DOHH2 (cell line): ENCODE results near the gene RNF32.

Source experiments
- H3F3A ChIP-seq: fragments of 200-600 bp; sonication (generic), shearing (Covaris generic); 2 replicates; pipeline ENCODE4 v1.6.0; 2016; ENCODE audit warnings: antibody characterized with exemption, mild to moderate bottlenecking; ENCODE audit not compliant: control insufficient read depth, insufficient read depth
- H3K27ac ChIP-seq: fragments of 200-600 bp; sonication (generic); 2 replicates; pipeline ENCODE4 v1.5.1; 2014; ENCODE audit warnings: low read depth, mild to moderate bottlenecking, low read length, moderate library complexity
- H3K27me3 ChIP-seq: fragments of 200-600 bp; sonication (generic); 2 replicates; pipeline ENCODE4 v1.6.1; 2014; ENCODE audit warnings: mild to moderate bottlenecking, low read length, mixed read lengths; ENCODE audit not compliant: control insufficient read depth
- H3K36me3 ChIP-seq: fragments of 200-600 bp; sonication (generic); 2 replicates; pipeline ENCODE4 v1.6.1; 2014; ENCODE audit warnings: mild to moderate bottlenecking, low read length, moderate library complexity, mixed read lengths; ENCODE audit not compliant: control insufficient read depth
- H3K4me1 ChIP-seq: fragments of 200-600 bp; sonication (generic); 2 replicates; pipeline ENCODE4 v1.6.1; 2014; ENCODE audit warnings: mild to moderate bottlenecking, low read length, mixed read lengths; ENCODE audit not compliant: control insufficient read depth
- H3K4me2 ChIP-seq: fragments of 200-600 bp; sonication (generic); 2 replicates; pipeline ENCODE4 v1.6.0; 2014; ENCODE audit warnings: mild to moderate bottlenecking, low read length, moderate library complexity
- H3K4me3 ChIP-seq: fragments of 200-600 bp; sonication (generic); 2 replicates; pipeline ENCODE4 v1.5.1; 2014; ENCODE audit warnings: mild to moderate bottlenecking, low read length, mixed read lengths
- H3K79me2 ChIP-seq: fragments of 200-600 bp; sonication (generic); 2 replicates; pipeline ENCODE4 v1.6.1; 2014; ENCODE audit warnings: mild to moderate bottlenecking, low read length, mixed read lengths; ENCODE audit not compliant: control insufficient read depth
- H3K9me2 ChIP-seq: fragments of 200-600 bp; sonication (generic); replicated peaks from 2 replicates; pipeline ENCODE4 v1.6.1; 2014; ENCODE audit warnings: mild to moderate bottlenecking, low read length, mixed read lengths; ENCODE audit not compliant: control insufficient read depth
- H3K9me3 ChIP-seq: fragments of 200-600 bp; sonication (generic); 2 replicates; pipeline ENCODE4 v1.6.1; 2014; ENCODE audit warnings: antibody characterized with exemption, low read length, mixed read lengths; ENCODE audit not compliant: control insufficient read depth, insufficient read depth
- H4K20me1 ChIP-seq: fragments of 200-600 bp; sonication (generic); 2 replicates; pipeline ENCODE4 v1.6.0; 2014; ENCODE audit warnings: low read depth, mild to moderate bottlenecking, antibody characterized with exemption, low read length, moderate library complexity; ENCODE audit not compliant: control insufficient read depth, insufficient read depth
- CTCF ChIP-seq: fragments of 200-600 bp; sonication (generic); IDR thresholded peaks from one replicate; pipeline ENCODE4 v1.5.1; 2014; ENCODE audit warnings: antibody characterized with exemption, mild to moderate bottlenecking, low read depth, low read length; ENCODE audit not compliant: poor library complexity, severe bottlenecking
- EZH2phosphoT487 ChIP-seq: fragments of 200-600 bp; sonication (generic); IDR thresholded peaks from 2 replicates; pipeline ENCODE4 v1.6.1; 2017; ENCODE audit warnings: borderline replicate concordance, mild to moderate bottlenecking, antibody characterized with exemption, low read length, moderate library complexity, mixed read lengths

Gene RNF32

GRCh38 chr7:156640257-156640948, at the start of gene RNF32:
RNF32 (plus strand) TSS chr7:156640774; CDS start chr7:156643878, 3,104 bp downstream.
- Histone ChIP-seq H3K9me3 (peaks cover 8% of the 10 kb centered on the region), H3K9me2 (no peaks in the 10 kb centered on the region), H3K79me2 (peaks cover 29% of the 10 kb centered on the region), H3K4me3 (peak within 1 kb of the TSS; percentile 74), H4K20me1 (no peaks in the 10 kb centered on the region), H3K27ac (peak within 1 kb of the TSS; percentile 44), H3K4me1 (peaks cover 20% of the 10 kb centered on the region), H3F3A (no peaks in the 10 kb centered on the region), H3K4me2 (peak within 1 kb of the TSS; percentile 79), H3K27me3 (no peaks in the 10 kb centered on the region), H3K36me3 (no peaks in the 10 kb centered on the region)
- TF ChIP-seq CTCF, result no peak
- TF ChIP-seq EZH2phosphoT487, result no peak

- Histone ChIP-seq H3K27ac (no peak overlapping the region), H3K4me2 (no peak overlapping the region), H3K79me2 (no peaks in the 10 kb centered on the region), H3K9me2 (no peaks in the 10 kb centered on the region), H3K9me3 (0 out of 2 replicates have a peak, but pooled peaks cover under 1% of the 10 kb centered on the region), H3F3A (no peaks in the 10 kb centered on the region), H3K4me1 (no peaks in the 10 kb centered on the region), H3K36me3 (no peaks in the 10 kb centered on the region), H4K20me1 (no peaks in the 10 kb centered on the region), H3K27me3 (0 out of 2 replicates have a peak, but pooled peaks cover 2% of the 10 kb centered on the region), H3K4me3 (no peak overlapping the region)
- TF ChIP-seq EZH2phosphoT487 (no peak), CTCF (no peak)
These were observed 48.3 kb upstream of the RNF32 start for GRCh38 chr7:156592155-156592884.

GRCh38 chr7:156594283-156595080, 46.1 kb upstream of the RNF32 start:
- Histone ChIP-seq H3K27me3 (no peaks in the 10 kb centered on the region), H3F3A (no peaks in the 10 kb centered on the region), H3K4me1 (no peaks in the 10 kb centered on the region), H3K4me2 (no peak overlapping the region), H3K27ac (no peak overlapping the region), H3K9me3 (no peaks in the 10 kb centered on the region), H3K36me3 (no peaks in the 10 kb centered on the region), H3K9me2 (no peaks in the 10 kb centered on the region), H4K20me1 (no peaks in the 10 kb centered on the region), H3K4me3 (no peak overlapping the region), H3K79me2 (no peaks in the 10 kb centered on the region)
- no peak for TF ChIP-seq EZH2phosphoT487
- TF ChIP-seq CTCF, result no peak
